A673 (cell line): Measurements from ENCODE around the gene ACAD9.

Experiments
- CTCF ChIP-seq: fragments of 300-800, 200-600 bp; sonication (generic); conservative IDR thresholded peaks from 2 replicates; pipeline ENCODE4 v1.5.1; 2017; ENCODE audit warnings: low read depth, mild to moderate bottlenecking, antibody characterized with exemption, low read length, moderate library complexity, mixed read lengths
- EZH2 ChIP-seq: fragments of 200-600 bp; sonication (generic); IDR thresholded peaks from 2 replicates; pipeline ENCODE4 v1.6.1; 2017; ENCODE audit warnings: borderline replicate concordance, low read depth, mild to moderate bottlenecking, mixed read lengths, antibody characterized with exemption, low read length; ENCODE audit not compliant: poor library complexity, severe bottlenecking

- TF ChIP-seq CTCF (peak; percentile 48), EZH2 (no peak)
Observed at GRCh38 chr3:128863560-128863959, 15.9 kb upstream of the ACAD9 start.
